Sigmoid colon (tissue), 4 donors: ENCODE results near the gene RABEP2.

Experiments used
- POLR2AphosphoS5 ChIP-seq, 4 donors: sonication (generic); formaldehyde crosslinking; IDR thresholded peaks; one replicate each; pipeline ENCODE4 v1.6.1; 2017; ENCODE audit warnings: antibody characterized with exemption in 4 of 4
- TF ChIP-seq, protein P1 (sequence below), 4 experiments: fragments of 450-650 bp in 3 of 4; fragments of 200-600 bp in 1 of 4; IDR thresholded peaks; one replicate each; pipeline ENCODE4 v1.5.1; 2016 to 2019; ENCODE audit warnings: antibody characterized with exemption in 4 of 4, mild to moderate bottlenecking in 3 of 4, moderate library complexity in 2 of 4

DNA sequence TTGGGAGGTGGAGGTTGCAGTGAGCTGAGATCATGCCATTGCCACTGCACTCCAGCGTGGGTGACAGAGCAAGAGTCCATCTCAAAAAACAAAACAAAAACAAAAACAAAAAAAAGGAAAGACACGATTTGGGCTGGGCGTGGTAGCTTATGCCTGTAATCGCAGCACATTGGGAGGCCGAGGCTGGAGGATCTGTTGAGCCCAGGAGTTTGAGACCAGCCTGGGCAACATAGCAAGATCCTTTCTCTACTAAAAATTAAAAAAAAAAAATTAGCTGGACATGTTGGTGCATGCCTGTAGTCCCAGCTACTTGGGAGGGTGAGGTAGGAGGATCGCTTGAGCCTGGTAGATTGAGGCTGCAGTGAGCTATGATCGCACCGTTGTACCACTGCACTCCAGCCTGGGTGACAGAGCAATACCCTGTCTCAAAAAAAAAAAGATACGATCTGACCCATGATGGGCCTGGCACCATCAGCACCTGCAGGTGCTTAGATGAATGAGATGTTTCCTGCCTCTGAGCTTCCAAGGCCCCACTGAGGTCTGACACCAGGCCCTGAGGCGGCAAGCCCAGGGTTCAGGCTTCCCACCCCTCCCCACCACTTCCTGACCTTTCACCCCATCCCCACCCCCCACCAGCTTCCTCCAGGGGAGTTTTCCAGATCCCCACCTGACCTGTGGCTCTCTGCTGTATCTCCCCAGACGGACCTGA lies 25.0 kb downstream of the RABEP2 start:
- TF ChIP-seq POLR2AphosphoS5 (IDR thresholded peaks at IDR 0.05) = no peak
- TF ChIP-seq, protein P1, sequence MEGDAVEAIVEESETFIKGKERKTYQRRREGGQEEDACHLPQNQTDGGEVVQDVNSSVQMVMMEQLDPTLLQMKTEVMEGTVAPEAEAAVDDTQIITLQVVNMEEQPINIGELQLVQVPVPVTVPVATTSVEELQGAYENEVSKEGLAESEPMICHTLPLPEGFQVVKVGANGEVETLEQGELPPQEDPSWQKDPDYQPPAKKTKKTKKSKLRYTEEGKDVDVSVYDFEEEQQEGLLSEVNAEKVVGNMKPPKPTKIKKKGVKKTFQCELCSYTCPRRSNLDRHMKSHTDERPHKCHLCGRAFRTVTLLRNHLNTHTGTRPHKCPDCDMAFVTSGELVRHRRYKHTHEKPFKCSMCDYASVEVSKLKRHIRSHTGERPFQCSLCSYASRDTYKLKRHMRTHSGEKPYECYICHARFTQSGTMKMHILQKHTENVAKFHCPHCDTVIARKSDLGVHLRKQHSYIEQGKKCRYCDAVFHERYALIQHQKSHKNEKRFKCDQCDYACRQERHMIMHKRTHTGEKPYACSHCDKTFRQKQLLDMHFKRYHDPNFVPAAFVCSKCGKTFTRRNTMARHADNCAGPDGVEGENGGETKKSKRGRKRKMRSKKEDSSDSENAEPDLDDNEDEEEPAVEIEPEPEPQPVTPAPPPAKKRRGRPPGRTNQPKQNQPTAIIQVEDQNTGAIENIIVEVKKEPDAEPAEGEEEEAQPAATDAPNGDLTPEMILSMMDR (IDR thresholded peaks at IDR 0.05) = no peak
